Upper lobe of left lung (tissue), 4 donors: ENCODE data around the gene SUN5.

Experiments
- CTCF ChIP-seq, 6 experiments: fragments of 450-650 bp in 4 of 6; fragments of 200-600 bp in 2 of 6; sonication (generic) in 2 of 6; IDR thresholded peaks; one replicate each; pipeline ENCODE4 v1.5.1; 2016 to 2019; ENCODE audit warnings: antibody characterized with exemption in 6 of 6
- POLR2AphosphoS5 ChIP-seq, 2 donors: sonication (generic); formaldehyde crosslinking; IDR thresholded peaks; one replicate each; pipeline ENCODE4 v1.5.1; 2017; ENCODE audit warnings: antibody characterized with exemption in 2 of 2

GRCh38 chr20:33053291-33054106 is 49.3 kb upstream of the SUN5 start, which contains the start of gene BPIFB3:
- TF ChIP-seq CTCF (IDR thresholded peaks at IDR 0.05), result no peak
- TF ChIP-seq POLR2AphosphoS5 (IDR thresholded peaks at IDR 0.05), result no peak
